ENCODE results near the gene TREH.
A peak's percentile ranks its signal among the peaks of the same experiment; 100 is the strongest.

The TREH gene

GRCh38 chr11:118607401-118608359, 71.8 kb downstream of the TREH start, which contains the start of gene PHLDB1:
TSS of gene PHLDB1 (plus strand) at chr11:118607615. CDS start at chr11:118613837, 6,222 bp downstream.
- H3K4me3 ChIP-seq (ENCODE audit: low read depth, low read length): peak within 1 kb of the TSS; percentile 41
- TF ChIP-seq CTCF (IDR thresholded peaks at IDR 0.05; ENCODE audit: borderline replicate concordance, insufficient read depth, low read depth, low read length): peak; percentile 44
